ENCODE results near the gene OR6C1.
"Not testable (repeated sequence)": the region's sequence is repeated elsewhere in the genome, so short reads cannot be mapped to it uniquely, and the experiment has no call there.

Gene OR6C1

GRCh38 chr12:55314043-55314442, at the start of gene OR6C1:
Gene OR6C1, plus strand, starts transcription at chr12:55314343. Its CDS starts 6,257 bp downstream, at chr12:55320600.
- DNase-seq (ENCODE audit: low read depth, low spot score) = no peak

DNA sequence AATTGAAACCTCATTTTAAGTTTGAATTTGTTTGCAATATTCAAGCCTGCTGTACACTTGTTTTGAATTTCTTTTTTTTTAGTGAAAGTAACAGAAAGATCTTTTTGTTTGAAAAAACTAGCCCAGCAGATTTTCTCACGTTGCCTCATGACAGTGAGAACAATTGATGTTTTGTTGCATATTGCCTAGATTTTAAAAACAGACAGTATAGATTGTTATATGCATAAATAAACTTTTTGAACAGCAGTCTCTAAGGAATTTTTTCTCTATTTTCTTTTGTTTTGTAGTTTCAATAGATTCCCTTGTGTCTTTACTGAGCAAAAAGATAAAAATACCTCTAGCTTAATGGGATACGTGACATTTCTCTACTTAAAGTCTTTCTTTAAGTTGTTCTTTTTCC, 33.2 kb upstream of the OR6C1 start:
- DNase-seq (ENCODE audit: low read depth, low spot score) = no peak

- no peak for DNase-seq (ENCODE audit: low read depth, low spot score)
These were observed 24.1 kb upstream of the OR6C1 start for GRCh38 chr12:55289999-55290398.

DNA sequence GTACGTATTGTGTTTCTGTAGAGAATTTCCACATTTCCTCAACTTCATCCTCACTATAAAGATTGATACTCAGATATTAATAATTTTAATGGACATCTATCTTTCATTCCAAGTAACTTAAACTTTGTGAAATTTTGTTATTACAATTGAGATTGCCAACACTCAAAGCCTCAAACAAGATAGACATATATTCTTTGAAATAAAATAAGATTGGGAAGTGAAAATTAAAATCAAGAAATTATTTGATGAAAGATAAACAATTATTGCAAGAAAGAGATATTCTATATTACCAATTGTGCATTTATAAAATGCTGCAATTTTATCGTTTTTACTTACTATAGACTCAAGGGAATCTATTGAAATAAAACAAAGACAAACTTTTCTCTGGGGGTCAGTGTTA, 17.7 kb upstream of the OR6C1 start, which contains the start of gene OR6C6:
Gene OR6C6, minus strand, starts transcription at position 101 of the 400 bp plus-strand sequence. CDS start 1,337 bp downstream, outside the sequence.
- no peak for DNase-seq (ENCODE audit: low read depth, low spot score)

DNA sequence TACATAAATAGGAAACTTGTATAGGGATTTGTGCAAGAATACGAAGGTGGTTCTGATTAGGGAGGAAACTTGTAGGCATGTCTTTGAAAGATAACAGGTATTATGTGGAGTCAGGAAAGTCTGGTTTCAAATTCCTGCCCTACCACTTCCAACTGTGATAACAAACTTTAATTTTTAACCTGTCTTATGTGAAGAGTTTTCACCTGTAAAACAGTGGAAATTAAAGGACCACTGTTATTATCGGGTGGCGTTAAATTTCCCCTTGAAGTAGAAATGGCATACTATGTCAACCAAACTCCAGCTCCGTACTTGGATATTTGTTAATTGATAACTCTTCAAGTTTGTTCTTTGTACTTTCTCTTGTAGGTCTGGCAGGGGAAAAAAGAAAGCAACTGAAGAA, 6.1 kb downstream of the OR6C1 start:
- no peak for DNase-seq (ENCODE audit: low read depth, low spot score)

DNA sequence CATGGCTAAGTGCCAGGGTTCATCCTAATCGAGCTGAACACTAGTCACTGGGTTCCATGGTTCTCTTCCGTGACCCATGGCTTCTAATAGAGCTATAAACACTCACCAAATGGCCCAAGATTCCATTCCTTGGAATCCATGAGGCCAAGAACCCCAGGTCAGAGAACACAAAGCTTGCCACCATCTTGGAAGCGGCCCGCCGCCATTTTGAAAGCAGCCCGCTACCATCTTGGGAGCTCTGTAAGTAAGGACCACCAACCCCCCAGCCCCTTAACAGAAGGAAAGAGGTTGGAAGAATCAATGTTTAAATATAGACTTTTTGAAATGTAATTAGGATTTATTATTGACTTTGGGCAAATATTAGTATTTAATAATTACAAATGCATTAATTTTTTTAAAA, 11.7 kb downstream of the OR6C1 start:
- DNase-seq (ENCODE audit: low read depth, low spot score) = not testable (repeated sequence)

DNA sequence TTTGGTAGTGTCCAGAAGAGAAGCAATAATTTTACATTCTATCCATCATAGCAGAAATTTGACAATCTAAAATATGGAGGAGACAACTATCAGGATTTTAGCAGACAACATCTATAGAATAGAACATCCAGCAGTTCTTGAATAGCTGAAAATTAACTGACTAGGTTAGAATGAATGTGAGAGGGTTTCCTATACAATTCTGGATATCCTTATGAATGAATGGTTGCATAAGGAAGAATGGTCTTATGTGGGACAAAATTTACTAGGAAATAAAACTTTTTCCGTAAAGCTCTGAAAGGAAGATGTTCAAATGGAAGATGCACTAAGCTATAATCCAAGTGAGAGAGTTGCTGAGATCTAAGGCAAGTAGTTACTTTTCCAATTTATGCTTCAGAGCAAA, 16.3 kb downstream of the OR6C1 start, which contains the start of gene OR6C3:
Gene OR6C3, plus strand, starts transcription at position 301 of the 400 bp plus-strand sequence. CDS start 955 bp downstream, outside the sequence.
- no peak for DNase-seq (ENCODE audit: low read depth, low spot score)

- DNase-seq (ENCODE audit: low read depth, low spot score) = no peak
These were observed 21.9 kb downstream of the OR6C1 start for GRCh38 chr12:55336002-55336401.

DNA sequence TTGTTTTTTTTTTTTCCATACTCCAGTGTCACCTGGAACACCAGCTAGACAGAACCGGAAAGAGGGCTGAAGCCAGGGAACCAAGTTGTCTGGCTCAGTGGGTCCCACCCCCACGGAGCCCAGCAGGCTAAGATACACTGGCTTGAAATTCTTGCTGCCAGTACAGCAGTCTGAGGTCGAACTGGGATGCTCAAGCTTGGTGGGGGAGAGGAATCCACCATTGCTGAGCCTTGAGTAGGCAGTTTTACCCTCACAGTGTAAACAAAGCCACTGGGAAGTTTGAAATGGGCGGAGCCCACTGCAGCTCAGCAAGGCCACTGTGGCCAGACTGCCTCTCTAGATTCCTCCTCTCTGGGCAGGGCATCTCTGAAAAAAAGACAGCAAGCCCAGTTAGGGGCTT, 41.2 kb downstream of the OR6C1 start:
- DNase-seq (ENCODE audit: low read depth, low spot score) = not testable (repeated sequence)

DNA sequence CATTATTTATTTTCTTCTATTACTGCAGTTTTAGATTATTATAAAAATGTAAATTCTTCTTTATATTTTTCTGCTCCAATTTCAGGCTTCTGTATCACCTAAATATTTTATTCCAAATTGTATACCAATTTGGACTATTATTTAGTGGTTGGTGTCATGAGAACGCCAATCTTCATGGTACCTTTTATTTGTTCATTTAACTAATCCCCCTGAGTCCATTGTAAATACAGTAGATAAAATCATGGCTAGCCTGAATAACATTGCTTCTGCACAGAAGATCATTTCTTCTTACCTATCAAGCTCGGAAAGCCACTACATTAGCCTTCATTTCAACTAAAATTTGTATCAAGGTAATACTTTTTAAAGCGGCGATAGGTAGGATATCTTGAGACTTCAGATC, 48.5 kb downstream of the OR6C1 start, which contains the start of gene OR6C75:
Gene OR6C75, plus strand, starts transcription at position 301 of the 400 bp plus-strand sequence. CDS start 2,136 bp downstream, outside the sequence.
- no peak for DNase-seq (ENCODE audit: low read depth, low spot score)

DNA sequence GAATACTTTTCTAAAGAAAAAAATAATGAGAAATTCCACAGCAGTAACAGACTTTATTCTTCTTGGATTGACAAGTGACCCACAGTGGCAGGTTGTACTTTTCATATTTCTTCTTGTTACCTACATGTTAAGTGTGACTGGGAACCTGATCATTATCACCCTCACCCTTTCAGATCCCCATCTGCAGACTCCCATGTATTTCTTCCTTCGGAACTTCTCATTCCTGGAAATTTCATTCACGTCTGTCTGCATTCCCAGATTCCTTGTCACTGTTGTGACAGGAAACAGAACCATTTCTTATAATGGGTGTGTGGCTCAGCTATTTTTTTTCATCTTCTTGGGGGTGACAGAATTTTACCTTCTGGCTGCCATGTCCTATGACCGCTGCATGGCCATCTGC, 50.9 kb downstream of the OR6C1 start:
- DNase-seq (ENCODE audit: low read depth, low spot score) = no peak

Data from activated naive CD8-positive, alpha-beta T cell treated with anti-CD3 and anti-CD28 coated beads, Interleukin-2, amount 50 U/mL, for 16 hours (primary cell).